MM.1S (cell line): ENCODE measurements around the gene TSPYL1.

ENCODE experiments used
- CTCF ChIP-seq: fragments of 300-600 bp; sonication (generic); IDR thresholded peaks from 2 replicates; pipeline ENCODE4 v1.5.1; 2016; ENCODE audit warnings: antibody characterized with exemption, low read length, mixed read lengths
- EZH2 ChIP-seq: fragments of 300-600 bp; sonication (generic); optimal IDR thresholded peaks from 2 replicates; pipeline ENCODE3; 2017; ENCODE audit warnings: low read depth, mild to moderate bottlenecking, antibody characterized with exemption, low read length, mixed read lengths
- EZH2phosphoT487 ChIP-seq: fragments of 300-600 bp; sonication (generic); IDR thresholded peaks from 2 replicates; pipeline ENCODE4 v1.6.1; 2018; ENCODE audit warnings: antibody characterized with exemption, low read length

GRCh38 chr6:116280161-116280932 lies 617 bp upstream of the TSPYL1 start:
- TF ChIP-seq EZH2 (no peak), CTCF (no peak), EZH2phosphoT487 (no peak)
